ENCODE measurements around the gene FBXW2.

FBXW2 gene

GRCh38 chr9:120726484-120726883 lies 66.7 kb downstream of the FBXW2 start:
- no peak overlapping the region for H3K27ac Mint-ChIP-seq
- no peaks in the 10 kb centered on the region for H3K27me3 Mint-ChIP-seq
- intact Hi-C loops (cut with micrococcal nuclease), result no loop called here

GRCh38 chr9:120725907-120726306 lies 67.3 kb downstream of the FBXW2 start:
- Mint-ChIP-seq H3K9me3 (no peaks in the 10 kb centered on the region), H3K27ac (no peak overlapping the region), H3K36me3 (ENCODE audit: low read depth) (no peaks in the 10 kb centered on the region), H3K4me1 (ENCODE audit: low read depth) (peaks cover 14% of the 10 kb centered on the region), H3K27me3 (no peaks in the 10 kb centered on the region), H3K4me3 (no peak overlapping the region)
- intact Hi-C loops (cut with micrococcal nuclease), result no loop called here

More at GRCh38 chr9:120726484-120726883, 66.7 kb downstream of the FBXW2 start:
- H3K4me1 Mint-ChIP-seq (ENCODE audit: low read depth), result peaks cover 20% of the 10 kb centered on the region
- no peaks in the 10 kb centered on the region for H3K9me3 Mint-ChIP-seq
- H3K4me3 Mint-ChIP-seq, result no peak overlapping the region
- no peaks in the 10 kb centered on the region for H3K36me3 Mint-ChIP-seq (ENCODE audit: low read depth)

DNA sequence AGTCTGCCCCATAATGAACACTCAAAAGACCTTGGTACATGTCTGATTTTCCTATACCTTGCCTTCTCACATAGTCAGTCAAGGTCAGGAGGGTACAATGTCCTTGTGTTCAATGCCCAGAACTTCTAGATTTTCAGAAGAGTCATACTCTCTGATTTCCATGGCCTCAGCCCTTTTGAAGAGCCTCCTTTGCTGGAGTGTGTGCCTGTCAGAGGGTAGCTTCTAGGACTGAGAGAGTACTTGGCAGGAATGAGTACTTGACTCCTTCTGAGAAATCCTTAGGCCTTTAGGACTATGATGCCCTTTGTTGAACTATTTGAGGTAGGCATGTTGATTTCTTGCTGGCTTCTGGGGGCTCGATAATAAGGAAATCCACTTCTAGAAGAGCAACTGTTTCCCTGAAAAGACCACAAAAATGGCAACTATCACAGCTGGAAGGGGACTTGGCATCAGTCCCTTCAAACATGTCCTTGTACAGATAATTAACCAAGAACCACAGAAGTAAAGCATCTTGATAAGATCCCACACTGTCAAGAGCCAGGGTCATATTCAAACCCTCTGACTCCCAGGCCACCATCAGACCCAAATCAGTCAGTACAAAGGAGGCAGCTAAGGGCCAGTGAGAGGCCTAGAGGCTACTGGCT lies 68.3 kb downstream of the FBXW2 start:
- H3K4me3 Mint-ChIP-seq, result no peak overlapping the region
- no peaks in the 10 kb centered on the region for H3K36me3 Mint-ChIP-seq (ENCODE audit: low read depth)
- H3K27me3 Mint-ChIP-seq, result no peaks in the 10 kb centered on the region
- peaks cover 4% of the 10 kb centered on the region for H3K4me1 Mint-ChIP-seq (ENCODE audit: low read depth)
- H3K27ac Mint-ChIP-seq, result no peak overlapping the region
- intact Hi-C loops (cut with micrococcal nuclease), result no loop called here
- no peaks in the 10 kb centered on the region for H3K9me3 Mint-ChIP-seq

- H3K27ac Mint-ChIP-seq, result no peak overlapping the region
- H3K27me3 Mint-ChIP-seq, result no peaks in the 10 kb centered on the region
- H3K4me3 Mint-ChIP-seq, result no peak overlapping the region
- no peaks in the 10 kb centered on the region for H3K4me1 Mint-ChIP-seq (ENCODE audit: low read depth)
- H3K36me3 Mint-ChIP-seq (ENCODE audit: low read depth), result no peaks in the 10 kb centered on the region
- no peaks in the 10 kb centered on the region for H3K9me3 Mint-ChIP-seq
- intact Hi-C loops (cut with micrococcal nuclease), result no loop called here
Measured at GRCh38 chr9:120723565-120723964, 69.7 kb downstream of the FBXW2 start.

DNA sequence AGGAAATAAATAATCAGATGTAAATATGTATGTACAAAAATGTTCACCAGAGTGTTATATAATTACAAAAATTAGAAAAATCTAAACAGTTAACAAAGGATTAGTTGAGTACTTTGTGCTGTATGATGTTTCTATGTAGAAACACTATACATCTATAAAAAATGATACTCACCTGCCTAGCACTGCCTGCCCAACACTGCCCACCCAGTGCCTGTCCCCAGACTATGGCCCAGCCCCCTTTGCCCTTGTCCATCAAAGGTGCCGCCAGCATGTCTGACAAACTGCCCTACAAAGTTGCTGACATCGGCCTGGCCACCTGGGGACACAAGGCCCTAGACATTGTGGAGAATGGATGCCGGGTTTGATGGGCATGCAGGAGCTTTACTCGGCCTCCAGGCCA lies 72.8 kb downstream of the FBXW2 start:
- Mint-ChIP-seq H3K4me1 (ENCODE audit: low read depth) (peaks cover 8% of the 10 kb centered on the region), H3K4me3 (no peak overlapping the region), H3K36me3 (ENCODE audit: low read depth) (no peaks in the 10 kb centered on the region), H3K27ac (no peak overlapping the region), H3K9me3 (no peaks in the 10 kb centered on the region), H3K27me3 (no peaks in the 10 kb centered on the region)
- intact Hi-C loops (cut with micrococcal nuclease), result no loop called here

- intact Hi-C loops (cut with micrococcal nuclease), result no loop called here
- H3K4me1 Mint-ChIP-seq (ENCODE audit: low read depth), result peaks cover 14% of the 10 kb centered on the region
- no peaks in the 10 kb centered on the region for H3K27me3 Mint-ChIP-seq
- peaks cover 12% of the 10 kb centered on the region for H3K36me3 Mint-ChIP-seq (ENCODE audit: low read depth)
- no peak overlapping the region for H3K27ac Mint-ChIP-seq
- no peaks in the 10 kb centered on the region for H3K9me3 Mint-ChIP-seq
- H3K4me3 Mint-ChIP-seq, result no peak overlapping the region
Measured at GRCh38 chr9:120718316-120718715, 74.9 kb downstream of the FBXW2 start.

- Mint-ChIP-seq H3K27ac (no peak overlapping the region), H3K36me3 (ENCODE audit: low read depth) (peaks cover 18% of the 10 kb centered on the region), H3K27me3 (no peaks in the 10 kb centered on the region), H3K9me3 (no peaks in the 10 kb centered on the region), H3K4me1 (ENCODE audit: low read depth) (peaks cover 24% of the 10 kb centered on the region), H3K4me3 (no peak overlapping the region)
- intact Hi-C loops (cut with micrococcal nuclease), result no loop called here
Measured at GRCh38 chr9:120717176-120717575, 76.0 kb downstream of the FBXW2 start.

DNA sequence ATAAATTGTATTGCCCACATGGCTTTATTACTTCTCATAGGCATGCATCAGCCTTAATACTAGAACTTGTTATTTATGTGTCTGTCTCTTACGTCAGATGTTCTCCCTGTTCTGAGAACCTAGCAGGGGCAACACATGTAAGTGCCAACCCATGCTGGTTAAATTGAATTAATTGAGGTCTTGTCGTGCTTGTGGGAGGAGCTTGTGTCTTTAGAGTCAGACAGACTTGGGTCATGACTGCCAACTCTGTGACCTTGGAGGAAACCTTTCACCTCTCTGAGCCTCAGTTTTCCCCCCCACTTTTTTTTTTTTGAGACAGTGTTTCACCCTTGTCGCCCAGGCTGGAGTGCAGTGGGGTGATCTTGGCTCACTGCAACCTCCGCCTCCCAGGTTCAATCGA lies 76.7 kb downstream of the FBXW2 start:
- no peaks in the 10 kb centered on the region for H3K9me3 Mint-ChIP-seq
- peaks cover 18% of the 10 kb centered on the region for H3K36me3 Mint-ChIP-seq (ENCODE audit: low read depth)
- peaks cover 31% of the 10 kb centered on the region for H3K4me1 Mint-ChIP-seq (ENCODE audit: low read depth)
- H3K27ac Mint-ChIP-seq, result no peak overlapping the region
- no peak overlapping the region for H3K4me3 Mint-ChIP-seq
- intact Hi-C loops (cut with micrococcal nuclease), result no loop called here
- H3K27me3 Mint-ChIP-seq, result no peaks in the 10 kb centered on the region

DNA sequence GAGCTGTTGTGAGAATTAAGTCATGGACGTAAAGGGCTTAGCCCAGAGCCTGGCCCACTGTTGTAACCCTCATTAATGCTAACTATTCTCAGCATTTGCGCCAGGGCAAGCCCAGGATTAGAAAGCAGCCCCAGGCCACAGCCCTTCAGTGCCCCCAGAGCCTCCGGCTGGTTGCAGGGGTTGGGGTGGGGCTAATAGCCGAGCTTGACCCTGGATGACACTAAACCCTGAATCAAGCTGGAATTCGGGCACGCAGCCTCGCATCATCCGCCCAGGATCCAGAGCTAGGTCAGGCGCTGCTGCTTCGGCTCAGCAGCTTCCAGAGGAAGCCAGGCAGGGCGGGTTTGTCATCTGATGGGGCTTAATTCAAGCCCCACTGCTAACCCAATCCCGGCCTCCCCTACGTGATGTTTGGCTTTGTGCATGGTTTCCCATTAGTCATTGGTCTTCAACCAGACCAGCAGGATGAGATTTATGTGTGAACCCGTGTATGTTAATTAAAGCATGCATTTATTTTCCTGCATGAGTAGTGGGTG lies 77.8 kb downstream of the FBXW2 start:
- no peaks in the 10 kb centered on the region for H3K9me3 Mint-ChIP-seq
- peak overlapping the region; percentile 84 for H3K4me3 Mint-ChIP-seq
- intact Hi-C loops (cut with micrococcal nuclease), result no loop called here
- no peaks in the 10 kb centered on the region for H3K27me3 Mint-ChIP-seq
- H3K36me3 Mint-ChIP-seq (ENCODE audit: low read depth), result peaks cover 18% of the 10 kb centered on the region
- peak overlapping the region; percentile 98 for H3K27ac Mint-ChIP-seq
- peaks cover 33% of the 10 kb centered on the region for H3K4me1 Mint-ChIP-seq (ENCODE audit: low read depth)

GRCh38 chr9:120714846-120715388 lies 78.3 kb downstream of the FBXW2 start:
- Mint-ChIP-seq H3K9me3 (no peaks in the 10 kb centered on the region), H3K36me3 (ENCODE audit: low read depth) (peaks cover 18% of the 10 kb centered on the region), H3K4me3 (peak overlapping the region; percentile 84), H3K27ac (peak overlapping the region; percentile 98), H3K4me1 (ENCODE audit: low read depth) (peaks cover 36% of the 10 kb centered on the region), H3K27me3 (no peaks in the 10 kb centered on the region)
- intact Hi-C loops (cut with micrococcal nuclease), result loop anchor here (5.0 kb wide), 1 partner anchor 43 kb away; no protein-coding TSS in a partner anchor

- intact Hi-C loops (cut with micrococcal nuclease), result loop anchor here (5.0 kb wide), 1 partner anchor 42 kb away; no protein-coding TSS in a partner anchor
- Mint-ChIP-seq H3K4me1 (ENCODE audit: low read depth) (peaks cover 40% of the 10 kb centered on the region), H3K27me3 (no peaks in the 10 kb centered on the region), H3K27ac (peak within 1 kb of the TSS; percentile 98), H3K4me3 (peak within 1 kb of the TSS; percentile 99), H3K9me3 (no peaks in the 10 kb centered on the region), H3K36me3 (ENCODE audit: low read depth) (peaks cover 21% of the 10 kb centered on the region)
Measured at GRCh38 chr9:120714088-120714845, 78.9 kb downstream of the FBXW2 start, which contains the start of gene MEGF9. TSS of gene MEGF9 (minus strand) at chr9:120714470. CDS start at chr9:120714358, 112 bp downstream.

DNA sequence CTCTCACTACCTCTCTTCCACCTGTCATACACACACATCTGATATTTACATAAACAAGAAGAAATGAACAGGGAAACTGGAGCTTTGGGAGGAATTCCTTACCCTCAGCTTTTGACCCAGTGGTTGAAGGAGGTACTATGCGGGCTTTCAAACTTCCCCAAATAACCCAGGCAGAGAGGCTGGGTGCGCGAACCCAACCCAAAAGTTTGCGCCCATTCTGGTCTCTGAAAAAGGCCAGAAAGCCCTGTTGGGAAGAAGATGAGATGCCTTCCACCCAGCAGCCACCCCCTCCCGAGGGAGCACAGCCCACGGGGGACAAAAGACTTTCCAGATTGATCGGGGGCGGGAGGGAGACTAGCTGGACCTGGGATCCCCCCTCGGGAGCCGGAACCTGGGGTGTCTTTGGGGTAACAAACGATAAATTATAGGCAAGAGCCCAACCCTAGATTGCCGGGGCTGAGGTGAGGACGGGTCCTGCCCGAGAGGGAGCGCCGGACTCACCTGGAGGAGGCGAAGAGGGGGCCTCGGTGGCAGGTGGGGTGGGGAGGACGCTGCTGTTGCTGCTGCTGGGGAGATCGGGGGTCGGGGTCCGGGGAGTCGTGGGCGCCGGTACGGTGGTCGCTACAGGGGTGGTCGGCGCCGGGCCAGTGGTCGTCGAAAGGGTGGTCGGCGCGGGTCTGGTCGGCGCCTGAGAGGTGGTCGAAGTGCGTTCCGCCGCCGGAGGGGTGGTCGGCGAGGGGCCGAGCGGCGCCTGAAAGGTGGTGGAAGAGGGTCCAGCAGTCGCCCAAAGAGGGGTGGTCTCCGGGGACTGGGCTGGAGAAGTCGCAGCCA lies 79.7 kb downstream of the FBXW2 start:
- Mint-ChIP-seq H3K27me3 (no peaks in the 10 kb centered on the region), H3K36me3 (ENCODE audit: low read depth) (peaks cover 25% of the 10 kb centered on the region), H3K4me3 (peak overlapping the region; percentile 99), H3K9me3 (no peaks in the 10 kb centered on the region), H3K27ac (peak overlapping the region; percentile 98), H3K4me1 (ENCODE audit: low read depth) (peaks cover 44% of the 10 kb centered on the region)
- intact Hi-C loops (cut with micrococcal nuclease), result loop anchor here (2.0 to 5.0 kb wide), 2 partner anchors 41 to 95 kb away; no protein-coding TSS in a partner anchor

DNA sequence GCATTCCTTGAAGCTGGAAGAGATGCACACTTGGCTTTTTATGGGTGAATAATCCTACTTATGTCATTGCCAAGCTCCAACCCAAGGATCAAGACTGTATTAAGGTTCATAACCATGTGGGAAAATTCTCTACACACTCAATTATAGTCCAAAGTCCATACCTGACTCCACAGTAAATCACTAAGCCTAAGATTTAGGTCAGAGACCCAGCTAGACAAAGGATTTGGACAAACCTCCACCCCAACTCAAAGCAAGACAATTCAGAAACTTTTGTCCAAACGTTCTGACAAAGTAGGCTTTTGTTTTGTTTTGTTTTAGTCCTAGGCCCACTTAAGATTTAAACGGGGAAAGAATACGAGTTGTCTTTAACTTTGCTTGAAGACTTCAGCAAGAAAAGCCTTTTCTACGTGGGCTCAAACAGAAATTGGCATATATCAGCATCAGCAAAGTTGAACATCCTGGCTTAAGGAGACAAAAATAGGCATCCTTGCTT lies 80.6 kb downstream of the FBXW2 start:
- Mint-ChIP-seq H3K36me3 (ENCODE audit: low read depth) (peaks cover 25% of the 10 kb centered on the region), H3K9me3 (no peaks in the 10 kb centered on the region), H3K27ac (peak overlapping the region; percentile 98), H3K4me1 (ENCODE audit: low read depth) (peaks cover 44% of the 10 kb centered on the region), H3K27me3 (no peaks in the 10 kb centered on the region), H3K4me3 (peak overlapping the region; percentile 99)
- intact Hi-C loops (cut with micrococcal nuclease), result loop anchor here (2.0 to 5.0 kb wide), 2 partner anchors 40 to 94 kb away; no protein-coding TSS in a partner anchor

Measured in dendritic cell treated with granulocyte-macrophage colony-stimulating factor and Interleukin-4, amounts not matched to agents 40 ng/mL and 50 ng/mL, for 4 days (primary cell).